T-cell (primary cell): ENCODE measurements around the gene COMMD2. TPM values are rescaled to one million over a fixed set of nuclear protein-coding genes. Genes with fewer than 3 reads are reported as not detected.

Experiments
- ATAC-seq, 4 experiments: fragments of 200-7000 bp in 3 of 4; fragments of 150-1000 bp in 1 of 4; cut with Tn5 transposase; replicated peaks in 1 of 4; 1 replicate in 3 of 4; 2 replicates in 1 of 4; pipeline ENCODE4 v1.10.0; 2021; ENCODE audit warnings: moderate library complexity in 3 of 4, mild to moderate bottlenecking in 2 of 4, moderate number of reproducible peaks in 1 of 4
- CTCF ChIA-PET, 2 donors: fragments of 300-600 bp; sonication (Branson Sonifier 250); formaldehyde crosslinking; loops; one replicate each; lab custom pipeline; 2022; ENCODE audit warnings: antibody characterized with exemption in 2 of 2; lab: Charles Lee
- POLR2A ChIA-PET, 2 donors: fragments of 300-600 bp; sonication (Branson Sonifier 250); formaldehyde crosslinking; loops; one replicate each; lab custom pipeline; 2022; ENCODE audit warnings: antibody characterized with exemption in 2 of 2; lab: Charles Lee
- DNase-seq, 35 experiments: peaks; one replicate each; pipeline versions ENCODE4 v3.0.0 to v3.0.0-alpha.2; 2013 to 2023
- H3K27ac ChIP-seq: one replicate; pipeline ENCODE4 v1.5.1; 2013; ENCODE audit warnings: low read length
- H3K27me3 ChIP-seq, 2 experiments: replicated peaks in 1 of 2; 1 replicate in 1 of 2; 2 replicates in 1 of 2; pipeline versions ENCODE4 v1.6.1 to v1.7.0; 2013; ENCODE audit warnings: low read length in 1 of 2, mixed read lengths in 1 of 2; ENCODE audit not compliant: control insufficient read depth in 2 of 2, insufficient read depth in 2 of 2; ENCODE audit errors: extremely low read depth in 1 of 2
- H3K36me3 ChIP-seq, 2 donors: 1 replicate in 1 of 2; 2 replicates in 1 of 2; pipeline versions ENCODE4 v1.6.1 to v1.7.0; 2013; ENCODE audit warnings: low read length in 1 of 2; ENCODE audit not compliant: control insufficient read depth in 2 of 2, insufficient read depth in 1 of 2; ENCODE audit errors: extremely low read depth in 1 of 2
- H3K4me1 ChIP-seq, 2 experiments: 1 replicate in 1 of 2; 2 replicates in 1 of 2; pipeline versions ENCODE4 v1.6.1 to v1.7.0; 2013; ENCODE audit warnings: low read length in 2 of 2, mixed read lengths in 1 of 2; ENCODE audit not compliant: insufficient read depth in 2 of 2, control insufficient read depth in 1 of 2; ENCODE audit errors: extremely low read depth in 1 of 2
- H3K4me3 ChIP-seq, 2 donors: 1 replicate in 1 of 2; 2 replicates in 1 of 2; pipeline versions ENCODE4 v1.5.1 to v1.7.0; 2013; ENCODE audit warnings: mild to moderate bottlenecking in 2 of 2, low read length in 1 of 2, moderate library complexity in 1 of 2; ENCODE audit not compliant: control insufficient read depth in 1 of 2; ENCODE audit errors: extremely low read depth in 1 of 2
- H3K9me3 ChIP-seq: 2 replicates; pipeline ENCODE4 v1.7.0; 2013
- H3K27ac Mint-ChIP-seq, 2 donors: one replicate each; pipeline ENCODE4 v1.8.0; 2020 to 2021; ENCODE audit warnings: mild to moderate bottlenecking in 2 of 2, mixed read lengths in 2 of 2
- H3K27me3 Mint-ChIP-seq, 2 donors: one replicate each; pipeline ENCODE4 v1.8.0; 2021 to 2022; ENCODE audit warnings: mixed read lengths in 2 of 2
- H3K36me3 Mint-ChIP-seq: one replicate; pipeline ENCODE4 v1.8.0; 2021; ENCODE audit warnings: mixed read lengths
- H3K4me1 Mint-ChIP-seq, 3 donors: one replicate each; pipeline ENCODE4 v1.8.0; 2020 to 2022; ENCODE audit warnings: mixed read lengths in 3 of 3, mild to moderate bottlenecking in 1 of 3
- H3K4me3 Mint-ChIP-seq, 3 donors: one replicate each; pipeline ENCODE4 v1.8.0; 2020 to 2022; ENCODE audit warnings: mild to moderate bottlenecking in 3 of 3, mixed read lengths in 3 of 3, moderate library complexity in 3 of 3
- H3K9me3 Mint-ChIP-seq, 3 donors: one replicate each; pipeline ENCODE4 v1.8.0; 2020 to 2022; ENCODE audit warnings: mixed read lengths in 3 of 3
- WGBS: methylation state at CpG from one replicate; pipeline ENCODE4 v1.1.5; 2013; ENCODE audit warnings: missing lambda C conversion rate; ENCODE audit not compliant: insufficient coverage; 5-methylcytosine and 5-hydroxymethylcytosine counted together
- total RNA-seq, 35 experiments: library from RNA in 6 of 35; stranded (reverse) in 6 of 35; fragments of 120-200 nt in 1 of 35; gene quantifications; one replicate each; pipeline versions ENCODE4 v1.2.1 to v1.2.4 and lab custom pipeline; 2013 to 2026

COMMD2 gene
- total RNA-seq, 5 donors from 2014 or later (not counting 1 experiment from before 2014, with no cell fraction given) = 29.5 to 36.1 (median 33.7) TPM

- POLR2A ChIA-PET = interaction anchor here in 1 of 2 donors (0.6 kb wide), 1 partner anchor 730 kb away, joined by 4 read pairs; no protein-coding TSS in a partner anchor
- H3K9me3 Mint-ChIP-seq = no peaks in the 10 kb centered on the region
- ATAC-seq (no peak), DNase-seq (no peak)
- Histone ChIP-seq H3K27me3 (no peaks in the 10 kb centered on the region), H3K27ac (no peak overlapping the region), H3K4me1 (no peaks in the 10 kb centered on the region), H3K9me3 (no peaks in the 10 kb centered on the region), H3K4me3 (no peak overlapping the region), H3K36me3 (peaks cover 0 to 17% of the 10 kb centered on the region in 2 donors)
- 75% methylated on average over 2 of the region's 2 CpGs for WGBS
- H3K36me3 Mint-ChIP-seq = peaks cover 16% of the 10 kb centered on the region
- H3K4me3 Mint-ChIP-seq = no peak overlapping the region
- H3K27ac Mint-ChIP-seq = no peak overlapping the region
- CTCF ChIA-PET = interaction anchor here in 1 of 2 donors (0.7 kb wide), 1 partner anchor 436 kb away, joined by 5 read pairs; no protein-coding TSS in a partner anchor
- H3K4me1 Mint-ChIP-seq = no peaks in the 10 kb centered on the region
- H3K27me3 Mint-ChIP-seq = no peaks in the 10 kb centered on the region
Measured at GRCh38 chr3:149736175-149736952, 15.9 kb downstream of the COMMD2 start.

GRCh38 chr3:149732234-149732633, 20.1 kb downstream of the COMMD2 start:
- CTCF ChIA-PET = interaction anchor here in 1 of 2 donors (0.6 kb wide), 1 partner anchor 784 kb away, joined by 3 read pairs; no protein-coding TSS in a partner anchor
- POLR2A ChIA-PET = no interaction called here
- Mint-ChIP-seq H3K27ac (no peak overlapping the region), H3K27me3 (no peaks in the 10 kb centered on the region), H3K36me3 (peaks cover 6% of the 10 kb centered on the region), H3K4me1 (no peaks in the 10 kb centered on the region), H3K4me3 (no peak overlapping the region), H3K9me3 (no peaks in the 10 kb centered on the region)
- WGBS = 100% methylated on average over 1 of the region's 3 CpGs
- H3K4me1 ChIP-seq = no peaks in the 10 kb centered on the region
- no peak overlapping the region for H3K4me3 ChIP-seq
- no peaks in the 10 kb centered on the region for H3K27me3 ChIP-seq
- no peak overlapping the region for H3K27ac ChIP-seq
- no peak for DNase-seq
- no peaks in the 10 kb centered on the region for H3K36me3 ChIP-seq
- no peak for ATAC-seq
- H3K9me3 ChIP-seq = no peaks in the 10 kb centered on the region

- no peaks in the 10 kb centered on the region for H3K9me3 ChIP-seq
- POLR2A ChIA-PET = no interaction called here
- no peak for ATAC-seq
- no peaks in the 10 kb centered on the region for H3K4me1 Mint-ChIP-seq
- H3K27me3 ChIP-seq = no peaks in the 10 kb centered on the region
- no peaks in the 10 kb centered on the region for H3K4me1 ChIP-seq
- CTCF ChIA-PET = no interaction called here
- peaks cover 0 to 7% (median under 1%) of the 10 kb centered on the region in 3 donors for H3K9me3 Mint-ChIP-seq
- H3K4me3 Mint-ChIP-seq = no peak overlapping the region
- no peak overlapping the region for H3K4me3 ChIP-seq
- no CpG with 5 or more reads among the region's 2 CpGs for WGBS
- H3K27me3 Mint-ChIP-seq = peaks cover 0 to 2% of the 10 kb centered on the region in 2 donors
- H3K27ac Mint-ChIP-seq = no peak overlapping the region
- H3K36me3 ChIP-seq = no peaks in the 10 kb centered on the region
- H3K27ac ChIP-seq = no peak overlapping the region
- peaks cover 9% of the 10 kb centered on the region for H3K36me3 Mint-ChIP-seq
- no peak for DNase-seq
Measured at GRCh38 chr3:149727656-149728055, 24.6 kb downstream of the COMMD2 start.

- Histone ChIP-seq H3K4me3 (no peak overlapping the region), H3K9me3 (no peaks in the 10 kb centered on the region), H3K27ac (no peak overlapping the region), H3K4me1 (no peaks in the 10 kb centered on the region), H3K36me3 (no peaks in the 10 kb centered on the region), H3K27me3 (no peaks in the 10 kb centered on the region)
- DNase-seq = no peak
- Mint-ChIP-seq H3K36me3 (peaks cover 9% of the 10 kb centered on the region), H3K9me3 (peaks cover 0 to 14% (median 3%) of the 10 kb centered on the region in 3 donors), H3K4me3 (no peak overlapping the region), H3K27me3 (peaks cover 0 to 2% of the 10 kb centered on the region in 2 donors), H3K4me1 (no peaks in the 10 kb centered on the region), H3K27ac (no peak overlapping the region)
- POLR2A ChIA-PET = no interaction called here
- no peak for ATAC-seq
- CTCF ChIA-PET = no interaction called here
- WGBS = 70% methylated on average over 1 of the region's 2 CpGs
Measured at GRCh38 chr3:149726716-149727407, 25.4 kb downstream of the COMMD2 start.

DNA sequence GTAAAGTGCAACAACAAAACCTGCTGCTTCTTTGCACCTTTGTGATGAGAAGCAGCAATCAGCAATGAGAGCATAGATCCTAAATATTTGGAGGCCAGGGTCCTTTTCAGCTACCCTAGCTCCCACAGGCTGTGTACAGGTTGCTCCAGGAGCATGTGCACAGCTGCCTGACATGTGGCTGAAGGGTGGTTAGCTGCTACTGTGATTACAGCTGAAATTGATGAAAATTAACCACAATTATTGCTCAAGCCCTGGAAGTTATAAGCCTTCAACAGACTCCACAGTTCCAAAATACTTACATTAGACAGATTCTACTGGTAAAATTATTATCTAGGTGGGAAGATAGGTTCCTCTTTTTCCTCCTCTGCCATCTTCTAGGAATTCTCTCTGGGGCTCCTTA, 28.5 kb downstream of the COMMD2 start:
- DNase-seq (no peak), ATAC-seq (no peak)
- ChIA-PET CTCF (interaction anchor here in 1 of 2 donors (0.6 kb wide), 1 partner anchor 212 kb away, joined by 3 read pairs; no protein-coding TSS in a partner anchor), POLR2A (no interaction called here)
- H3K9me3 ChIP-seq = no peaks in the 10 kb centered on the region
- H3K27ac Mint-ChIP-seq = no peak overlapping the region
- no peak overlapping the region for H3K27ac ChIP-seq
- peaks cover 8% of the 10 kb centered on the region for H3K36me3 Mint-ChIP-seq
- peaks cover 7 to 24% (median 13%) of the 10 kb centered on the region in 3 donors for H3K9me3 Mint-ChIP-seq
- H3K4me3 Mint-ChIP-seq = no peak overlapping the region
- no peaks in the 10 kb centered on the region for H3K4me1 Mint-ChIP-seq
- H3K4me1 ChIP-seq = no peaks in the 10 kb centered on the region
- H3K27me3 Mint-ChIP-seq = peaks cover 0 to 2% of the 10 kb centered on the region in 2 donors
- no peak overlapping the region for H3K4me3 ChIP-seq
- H3K27me3 ChIP-seq = no peaks in the 10 kb centered on the region
- H3K36me3 ChIP-seq = no peaks in the 10 kb centered on the region

DNA sequence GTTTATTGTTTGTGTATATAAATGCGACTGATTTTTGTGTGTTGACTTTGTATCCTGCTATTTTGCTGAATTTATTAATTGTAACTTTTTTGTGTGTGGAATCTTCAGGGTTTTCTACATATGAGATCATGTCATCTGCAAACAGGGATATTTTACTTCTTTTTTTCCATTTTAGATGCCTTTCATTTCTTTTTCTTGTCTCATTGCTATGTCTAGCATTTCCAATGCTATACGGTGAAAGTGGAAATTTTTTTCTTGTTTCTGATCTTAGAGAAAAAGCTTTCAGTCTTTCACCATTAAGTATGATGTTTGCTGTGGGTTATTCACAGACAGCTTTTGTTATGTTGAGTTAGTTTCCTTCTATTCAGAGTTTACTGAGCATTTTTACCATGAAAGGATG, 31.4 kb downstream of the COMMD2 start:
- no CpG with 5 or more reads among the region's 2 CpGs for WGBS
- no peaks in the 10 kb centered on the region for H3K36me3 ChIP-seq
- Mint-ChIP-seq H3K27me3 (peaks cover 0 to 2% of the 10 kb centered on the region in 2 donors), H3K9me3 (peaks cover 7 to 24% (median 13%) of the 10 kb centered on the region in 3 donors), H3K36me3 (peaks cover 8% of the 10 kb centered on the region), H3K4me3 (no peak overlapping the region), H3K27ac (no peak overlapping the region), H3K4me1 (peaks cover 0 to 2% (median 0%) of the 10 kb centered on the region in 3 donors)
- no peaks in the 10 kb centered on the region for H3K27me3 ChIP-seq
- H3K27ac ChIP-seq = no peak overlapping the region
- H3K4me1 ChIP-seq = no peaks in the 10 kb centered on the region
- CTCF ChIA-PET = interaction anchor here in 1 of 2 donors (0.6 kb wide), 2 partner anchors 148 to 765 kb away, joined by 3 to 8 read pairs; no protein-coding TSS in a partner anchor
- H3K9me3 ChIP-seq = no peaks in the 10 kb centered on the region
- POLR2A ChIA-PET = no interaction called here
- DNase-seq = no peak
- no peak overlapping the region for H3K4me3 ChIP-seq
- ATAC-seq = no peak
